HG03103 (cell line): ENCODE data around the gene ESM1.

Experiments
- ATAC-seq: cut with Tn5 transposase; IDR thresholded peaks from one replicate; pipeline ENCODE4 v1.9.1; 2021; ENCODE audit warnings: low read depth; ENCODE audit not compliant: unreplicated experiment

The ESM1 gene

DNA sequence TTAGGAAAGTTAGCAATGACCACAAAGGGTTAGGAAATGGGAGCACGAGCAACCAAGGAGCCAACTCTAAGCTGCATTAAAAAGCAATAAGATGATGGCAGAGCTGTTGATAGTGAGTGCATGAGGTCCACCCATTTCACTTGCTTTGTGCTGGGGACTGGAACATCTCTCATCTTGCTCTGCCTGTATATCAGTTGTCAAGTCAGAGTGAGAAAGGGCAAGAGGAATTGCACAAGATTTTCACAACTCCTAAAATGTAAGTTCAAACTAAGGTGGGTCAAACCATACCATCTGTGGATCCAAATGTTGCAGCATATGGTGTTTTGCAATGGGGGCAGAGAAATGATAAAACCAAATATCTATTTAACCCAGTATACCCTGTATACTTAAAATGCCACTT lies 2.8 kb upstream of the ESM1 start:
- no peak for ATAC-seq

DNA sequence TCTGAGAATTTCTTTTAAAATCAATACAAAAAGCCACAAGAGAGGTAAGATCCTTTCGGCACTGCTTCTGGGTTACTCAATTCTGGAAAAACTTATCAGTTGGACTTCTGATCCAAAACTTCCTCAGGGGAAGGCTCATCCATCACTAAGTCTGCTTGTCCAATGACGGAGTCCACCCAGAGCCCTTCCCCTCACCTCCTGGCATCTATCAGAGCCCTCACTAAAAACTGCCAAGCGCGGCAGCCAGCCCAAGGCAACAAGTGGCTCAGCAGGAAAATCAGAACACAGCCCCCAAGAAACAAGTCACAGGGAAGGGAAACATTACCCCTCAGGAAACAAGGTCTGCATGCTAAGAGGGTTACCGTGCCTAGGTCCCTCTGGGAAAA lies 869 bp upstream of the ESM1 start:
- no peak for ATAC-seq

DNA sequence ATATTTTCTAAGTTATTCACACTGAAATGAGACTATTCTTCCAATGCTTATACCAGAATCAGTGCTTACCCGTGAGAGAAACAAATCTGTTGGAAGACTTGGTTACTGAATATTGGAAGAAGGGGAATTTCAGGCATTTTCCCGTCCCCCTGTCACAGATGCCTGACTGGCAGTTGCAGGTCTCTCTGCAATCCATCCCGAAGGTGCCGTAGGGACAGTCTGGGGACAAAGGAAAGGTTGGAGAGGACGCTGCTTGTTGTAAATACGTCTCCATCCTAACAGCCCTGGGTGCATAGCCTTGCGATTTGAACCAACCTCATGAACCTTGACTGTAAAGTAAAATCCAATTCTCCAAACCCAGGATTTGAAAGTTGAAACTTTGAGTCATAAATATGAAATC lies 3.5 kb downstream of the ESM1 start:
- no peak for ATAC-seq

DNA sequence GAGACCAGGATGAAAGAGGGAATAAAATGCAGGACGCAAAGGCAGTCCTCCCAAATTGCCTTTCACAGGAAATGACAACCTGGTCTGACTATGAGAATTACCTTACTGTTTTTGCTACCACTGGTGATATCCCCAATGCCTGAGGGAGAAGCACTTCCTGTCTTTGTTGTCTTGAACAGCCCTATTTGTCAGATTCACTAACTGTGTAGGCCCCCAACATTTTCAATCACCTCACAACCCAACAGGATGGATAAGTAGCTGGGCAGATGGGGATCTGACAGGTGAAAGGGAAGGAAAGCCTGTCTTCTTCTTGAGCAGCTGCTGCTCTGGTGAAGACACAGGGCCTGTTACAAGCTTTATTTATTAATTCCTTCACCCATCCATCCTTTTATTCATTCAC lies 9.7 kb downstream of the ESM1 start:
- no peak for ATAC-seq

DNA sequence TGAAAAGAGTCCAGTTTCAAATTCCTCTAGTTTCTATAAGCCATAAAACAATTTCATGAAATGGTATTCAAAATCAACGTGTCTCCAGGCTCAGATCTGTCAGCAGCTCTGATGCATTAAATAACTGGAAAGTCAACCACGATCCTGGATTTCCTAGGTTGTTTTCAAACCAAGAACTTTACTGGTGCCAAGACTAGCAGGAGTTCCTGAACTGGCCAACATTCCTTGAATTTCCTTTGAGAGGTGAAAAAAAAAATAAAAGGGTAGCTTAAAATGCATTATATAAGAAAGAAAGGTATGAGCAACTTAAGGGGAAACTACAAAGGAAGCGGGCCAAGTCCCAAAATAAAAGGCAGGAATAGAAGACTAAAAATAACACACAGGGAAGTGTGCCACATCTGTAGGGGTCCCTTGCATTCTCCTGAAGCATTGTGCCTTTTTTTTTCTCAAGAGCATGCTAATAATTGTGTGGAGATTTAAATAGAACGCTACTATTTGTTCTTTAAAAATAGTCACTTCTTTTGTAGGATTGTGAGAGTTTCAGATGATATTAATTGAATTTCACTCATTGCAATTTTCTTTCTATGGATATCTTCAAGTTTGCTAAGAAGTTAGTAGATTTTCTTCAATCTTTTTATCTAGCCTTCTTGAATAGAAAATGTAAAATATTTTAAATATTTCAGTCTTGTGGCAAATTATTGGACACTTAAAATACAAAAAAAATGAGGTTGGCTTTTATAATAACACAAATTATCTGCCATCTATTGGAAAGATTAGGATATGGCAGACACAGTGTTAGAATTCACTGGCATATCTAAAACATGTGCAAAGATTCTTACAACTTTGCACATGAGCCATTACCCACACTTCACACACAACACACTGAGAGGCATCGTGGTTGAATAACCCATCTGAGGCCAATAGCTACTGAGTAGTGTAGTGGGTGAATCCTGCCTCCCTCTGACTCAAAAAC lies 15.3 kb downstream of the ESM1 start:
- no peak for ATAC-seq

DNA sequence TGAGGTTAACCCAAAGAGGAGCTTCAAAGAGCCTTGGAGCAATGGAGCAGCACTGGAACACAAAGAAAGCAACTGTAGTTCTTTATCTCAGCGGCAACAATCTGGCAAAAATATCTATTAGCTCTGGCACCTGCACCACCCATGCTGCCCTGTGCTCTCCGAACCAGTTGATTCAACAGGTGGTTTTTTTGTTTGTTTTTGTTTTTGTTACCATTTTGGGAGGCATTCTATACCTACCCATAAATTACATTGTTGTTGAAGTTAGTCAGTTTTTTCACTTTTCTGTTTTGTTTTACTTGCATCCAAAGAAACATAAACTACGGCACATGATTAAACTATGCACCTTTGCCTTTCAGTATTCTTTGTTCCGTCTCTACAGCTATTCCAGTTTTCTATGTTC lies 16.2 kb downstream of the ESM1 start:
- ATAC-seq = no peak

DNA sequence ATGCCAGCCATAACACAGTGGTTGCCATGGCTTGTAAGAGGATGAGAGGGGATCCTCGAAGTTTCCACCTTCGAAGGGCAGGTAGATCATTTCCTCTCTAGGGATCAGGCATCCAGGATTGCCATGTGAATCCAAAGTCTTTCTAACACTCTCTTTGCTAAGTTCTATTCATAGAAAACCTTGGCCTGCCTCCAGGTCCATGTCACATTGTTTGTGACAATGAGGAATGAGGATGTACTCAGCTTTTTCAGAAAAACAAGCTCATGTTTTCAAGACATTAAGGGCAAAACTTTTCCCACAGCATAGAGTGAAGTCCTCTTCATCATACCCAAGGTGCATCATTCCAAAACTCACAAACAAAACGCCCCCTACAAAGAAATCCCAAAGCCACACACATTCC lies 19.6 kb downstream of the ESM1 start:
- no peak for ATAC-seq

DNA sequence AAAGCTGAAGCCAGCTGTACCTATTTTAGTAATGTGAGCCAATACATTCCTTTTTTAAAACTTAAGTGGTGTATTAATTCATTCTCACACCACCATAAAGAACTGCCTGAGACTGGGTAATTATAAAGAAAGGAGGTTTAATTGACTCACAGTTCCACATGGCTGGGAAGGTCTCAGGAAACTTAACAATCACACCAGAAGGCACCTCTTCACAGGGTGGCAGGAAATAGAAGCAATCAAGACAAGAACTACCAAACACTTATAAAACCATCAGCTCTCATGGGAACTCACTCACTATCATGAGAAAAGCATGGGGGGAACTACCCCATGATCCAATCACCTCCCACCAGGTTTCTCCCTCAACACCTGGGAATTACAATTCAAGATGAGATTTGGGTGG lies 21.0 kb downstream of the ESM1 start:
- ATAC-seq = no peak

DNA sequence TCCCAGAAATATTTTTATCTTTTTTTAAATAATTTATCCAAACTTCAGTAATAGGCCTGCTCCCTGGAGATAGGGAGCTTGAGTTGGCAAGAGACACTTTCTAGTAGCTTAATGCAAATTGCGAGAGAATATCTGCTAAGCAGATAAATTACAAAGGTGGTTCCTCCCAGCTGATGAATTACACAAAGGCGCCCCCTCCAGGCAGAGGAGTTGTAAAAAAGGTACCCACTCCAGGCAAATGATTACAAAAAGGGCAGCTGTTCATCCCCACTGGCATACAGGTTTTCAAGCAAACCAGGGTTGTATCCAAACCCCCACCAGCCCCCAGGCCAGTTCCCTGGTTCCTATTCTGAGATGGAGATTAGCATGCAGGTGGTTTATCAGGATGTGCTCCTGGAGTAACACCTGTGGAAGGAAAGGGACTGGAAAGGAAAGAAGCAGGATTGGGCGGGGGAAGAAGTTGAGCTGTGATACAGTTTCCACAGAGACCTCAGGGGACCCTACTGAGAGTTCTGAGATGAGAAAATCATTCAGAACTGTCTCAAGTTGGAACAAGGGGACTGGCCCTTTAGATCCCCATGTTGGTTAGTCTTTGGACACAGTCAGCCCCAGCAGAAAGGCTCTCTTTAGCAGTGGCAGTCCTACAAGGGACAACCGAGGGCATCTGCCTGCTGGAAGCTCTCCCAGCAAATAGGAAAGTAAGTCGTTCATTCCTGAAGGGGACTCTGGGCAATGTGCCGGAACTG lies 25.5 kb downstream of the ESM1 start:
- ATAC-seq = no peak

DNA sequence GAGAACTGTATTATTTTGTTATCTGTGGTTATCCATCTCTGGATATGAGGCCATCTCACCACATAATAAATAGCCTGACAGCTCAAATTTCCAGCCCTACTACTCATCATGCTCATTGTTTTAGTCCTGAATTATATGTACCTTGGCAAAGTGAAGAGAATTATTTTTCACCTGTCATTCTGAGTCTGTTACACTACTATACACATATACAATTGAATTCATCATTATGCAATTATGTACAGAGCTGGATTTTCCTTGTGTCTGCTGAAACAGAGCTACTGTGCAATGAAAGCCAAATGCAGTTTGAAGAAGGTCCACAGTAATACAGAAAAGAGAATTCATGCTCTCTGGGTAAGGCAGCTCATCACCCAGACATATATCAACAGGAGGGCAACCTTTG lies 28.5 kb downstream of the ESM1 start:
- no peak for ATAC-seq

DNA sequence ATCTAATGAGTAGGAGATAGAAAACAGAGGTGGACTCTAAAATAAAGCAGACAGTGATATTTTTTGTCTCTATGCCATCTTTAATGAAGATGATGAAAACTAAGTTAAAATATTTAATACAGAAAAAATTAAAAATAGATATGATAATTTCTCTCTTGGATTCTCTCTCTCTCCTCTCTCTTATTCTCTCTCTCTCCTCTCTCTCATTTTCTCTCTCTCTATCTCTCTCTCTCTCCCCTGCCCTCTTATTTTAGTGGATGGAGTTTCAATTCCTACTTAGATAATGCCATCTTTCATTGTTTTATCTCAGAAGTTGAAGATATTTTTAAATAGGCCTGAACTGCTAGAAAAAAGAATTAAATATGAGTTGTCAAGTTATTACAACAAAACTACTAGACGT lies 38.2 kb downstream of the ESM1 start:
- ATAC-seq = no peak

DNA sequence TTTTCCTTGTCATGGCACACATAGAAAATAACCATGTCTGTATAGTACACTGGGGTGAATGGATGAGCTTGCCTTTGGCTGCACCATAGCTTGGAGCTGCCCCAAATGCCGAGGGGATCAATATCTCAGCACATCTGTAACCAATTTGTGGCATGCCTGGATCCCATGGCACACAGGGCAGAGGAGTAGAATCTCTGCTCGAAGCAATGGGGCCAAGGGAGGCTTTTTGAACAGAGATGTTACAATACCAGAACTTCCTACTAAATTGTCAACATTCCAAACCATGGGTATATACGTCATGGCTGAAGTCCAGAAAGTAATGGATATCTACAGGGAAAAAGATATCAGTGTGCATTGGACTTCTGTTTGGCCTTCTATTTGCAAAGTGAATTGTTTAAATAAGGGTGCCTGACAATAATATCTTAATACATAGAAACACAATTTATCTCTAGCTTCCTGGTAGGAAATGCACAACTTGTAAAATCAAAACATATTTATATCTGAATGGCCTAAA lies 39.0 kb downstream of the ESM1 start:
- no peak for ATAC-seq

DNA sequence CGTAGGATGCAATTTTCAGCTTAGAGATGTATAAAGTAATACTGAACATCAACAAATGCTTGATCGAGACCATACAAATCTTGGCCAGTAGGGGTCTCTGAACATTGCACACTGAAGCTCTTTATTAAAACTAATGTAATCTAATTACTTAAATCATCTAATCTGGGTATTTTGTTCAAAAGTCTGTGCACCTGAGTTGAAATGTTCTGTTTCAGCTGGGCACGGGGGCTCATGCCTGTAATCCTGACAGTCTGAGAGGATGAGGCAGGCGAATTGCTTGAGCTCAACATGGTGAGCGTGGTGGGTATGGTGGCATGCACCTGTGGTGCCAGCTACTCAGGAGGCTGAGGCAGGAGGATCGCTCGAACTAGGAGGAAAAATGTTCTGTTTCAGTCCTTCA lies 41.0 kb downstream of the ESM1 start:
- ATAC-seq = no peak

DNA sequence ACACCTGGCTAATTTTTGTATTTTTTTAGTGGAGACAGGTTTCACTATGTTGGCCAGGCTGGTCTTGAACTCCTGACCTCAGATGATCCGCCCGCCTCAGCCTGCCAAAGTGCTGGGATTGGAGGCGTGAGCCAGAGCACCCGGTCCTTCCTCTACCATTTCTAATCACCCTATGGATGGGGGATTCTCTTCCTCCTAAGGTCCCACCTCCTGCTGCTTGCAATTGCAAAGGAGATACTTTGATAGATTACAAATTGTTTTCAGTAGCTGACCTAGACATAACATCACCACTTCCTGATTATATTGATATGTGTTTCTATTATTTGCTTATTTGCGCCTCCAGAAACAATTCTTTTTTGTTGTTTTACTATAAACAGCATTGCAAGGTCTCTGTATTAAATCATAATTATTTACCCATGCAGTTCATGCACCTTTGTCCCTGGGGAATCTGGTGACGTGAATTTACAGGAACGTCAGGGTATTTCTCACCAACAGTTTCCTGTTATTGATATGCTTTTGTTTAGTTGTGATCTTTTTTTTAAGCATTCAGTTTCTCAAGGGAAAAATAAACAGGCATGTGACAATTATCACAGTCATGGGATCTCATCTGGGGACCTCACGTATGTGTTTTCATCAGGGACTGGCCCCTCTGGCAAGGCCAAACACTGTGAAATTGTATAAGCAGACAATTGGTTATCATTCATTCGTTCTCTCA lies 43.2 kb downstream of the ESM1 start:
- ATAC-seq = no peak

DNA sequence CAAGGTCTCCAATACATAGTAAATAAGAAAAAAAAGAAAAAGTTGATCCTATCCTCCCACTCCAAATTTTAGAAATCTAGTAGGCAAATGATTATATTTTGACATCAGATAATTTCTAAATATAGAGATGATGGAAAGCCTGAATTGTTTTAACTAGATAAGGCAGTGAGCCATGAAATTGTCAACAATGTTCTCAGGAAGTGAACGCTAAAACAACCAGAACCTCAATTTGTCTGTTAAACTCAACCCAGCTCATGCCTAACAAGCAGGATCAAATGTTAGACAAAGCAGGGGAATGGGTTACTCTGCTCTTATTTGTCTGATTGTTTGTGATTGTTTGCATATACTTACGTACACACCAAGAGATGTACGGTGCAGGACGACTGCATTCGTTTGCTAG lies 49.2 kb downstream of the ESM1 start:
- no peak for ATAC-seq

DNA sequence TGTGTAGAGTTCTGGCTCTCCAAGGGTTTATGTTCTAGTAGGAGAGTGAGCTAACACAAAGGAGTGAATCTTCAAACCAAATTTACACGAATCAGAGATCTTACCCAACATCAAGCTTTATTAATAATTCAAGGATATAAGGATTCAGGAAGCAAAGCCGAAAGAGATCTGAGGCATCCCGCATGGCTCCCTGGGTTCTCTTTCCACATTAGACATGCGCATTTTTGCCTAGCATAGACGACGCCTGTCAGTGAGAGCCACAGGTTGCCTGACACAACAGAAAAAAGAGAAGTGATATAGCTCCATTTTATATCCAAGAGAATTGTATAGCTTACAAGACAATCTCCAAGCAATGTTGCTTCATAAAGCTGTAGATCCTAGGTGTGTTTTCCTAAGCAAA lies 52.6 kb downstream of the ESM1 start:
- ATAC-seq = no peak

DNA sequence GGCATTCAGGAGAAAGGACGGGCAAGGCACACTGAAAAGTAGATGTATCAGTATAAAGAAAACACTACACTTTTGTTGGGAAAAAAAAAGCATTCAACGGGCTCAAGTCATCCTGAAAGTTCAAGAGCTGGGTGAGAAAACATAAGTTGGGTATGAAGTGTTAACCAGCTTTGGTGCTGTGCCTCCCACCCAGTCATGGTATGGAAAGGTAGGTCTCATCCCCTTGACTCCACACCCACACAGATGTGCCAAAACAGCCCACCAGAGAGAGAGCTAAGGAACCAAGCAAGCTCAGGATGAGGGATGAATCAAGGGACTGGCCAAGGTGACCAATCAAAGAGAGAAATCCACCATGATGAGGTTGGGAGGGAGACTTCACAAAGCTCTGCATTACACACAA lies 54.7 kb downstream of the ESM1 start:
- no peak for ATAC-seq
